Stimulated activated naive CD4-positive, alpha-beta T cell (primary cell): Measurements from ENCODE around the gene NRL.

Experiments
- DNase-seq, 6 experiments: peaks; one replicate each; lab custom pipeline; 2025; lab: John Stamatoyannopoulos, UW

NRL gene

DNA sequence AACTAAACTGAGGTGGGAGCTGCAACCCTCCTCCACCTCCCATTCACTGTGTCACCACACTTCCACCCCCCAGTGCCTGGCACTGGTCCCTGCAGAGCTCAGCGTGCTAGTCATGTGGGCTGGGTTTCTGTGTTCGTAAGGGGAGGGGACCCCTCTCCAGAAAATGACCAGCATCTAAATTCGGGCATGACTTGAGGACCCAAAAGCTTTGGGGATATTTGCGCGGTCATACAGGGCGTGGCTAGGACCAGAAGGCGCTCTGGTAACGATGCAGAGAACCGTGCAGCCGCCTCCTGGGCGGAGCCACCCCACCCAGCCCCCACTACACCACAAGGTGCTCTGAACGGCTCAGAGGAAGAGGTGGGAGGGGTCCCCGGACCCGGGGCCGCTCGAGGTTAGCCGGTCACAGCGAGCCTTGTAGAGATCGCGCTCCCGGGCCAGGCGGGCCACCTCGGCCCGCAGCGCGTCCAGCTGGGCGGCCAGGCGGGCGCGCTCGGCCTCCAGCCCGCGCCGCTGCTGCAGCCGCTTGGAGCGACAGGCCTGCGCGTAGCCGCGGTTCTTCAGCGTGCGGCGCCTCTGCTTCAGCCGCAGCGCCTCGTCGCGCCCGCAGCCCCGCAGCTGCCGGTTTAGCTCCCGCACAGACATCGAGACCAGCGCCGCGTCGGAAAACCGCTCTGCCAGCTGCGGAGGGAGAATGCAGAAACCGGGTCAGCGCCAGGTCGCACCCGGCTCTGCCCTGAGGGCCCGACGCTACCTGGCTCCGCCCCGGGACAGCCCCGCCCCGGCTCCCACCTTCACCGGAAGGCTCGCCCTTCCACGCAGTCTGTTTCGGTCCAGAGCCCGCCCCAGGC lies 33.6 kb downstream of the NRL start:
- peak; percentile 22 to 80 (median 62) for DNase-seq

DNA sequence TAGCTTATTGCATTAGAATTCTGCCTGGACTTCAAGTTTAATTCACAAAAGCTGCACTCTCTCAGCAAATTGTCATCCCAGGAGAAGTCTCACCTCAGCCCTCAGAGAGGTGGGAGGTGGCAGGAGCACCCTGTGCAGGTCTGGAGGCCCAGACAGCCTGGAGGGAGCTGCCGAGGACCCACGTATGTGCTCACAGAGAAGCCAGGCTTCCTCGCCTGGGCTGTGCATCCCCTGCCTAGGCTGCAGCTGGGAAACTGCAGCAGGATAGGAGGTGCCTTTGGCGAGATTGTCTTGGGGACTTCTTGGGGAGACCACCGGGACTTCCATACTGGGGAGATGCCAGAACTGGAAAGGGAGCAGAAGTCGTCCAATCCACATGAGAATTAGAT lies 34.6 kb downstream of the NRL start:
- DNase-seq = no peak

DNA sequence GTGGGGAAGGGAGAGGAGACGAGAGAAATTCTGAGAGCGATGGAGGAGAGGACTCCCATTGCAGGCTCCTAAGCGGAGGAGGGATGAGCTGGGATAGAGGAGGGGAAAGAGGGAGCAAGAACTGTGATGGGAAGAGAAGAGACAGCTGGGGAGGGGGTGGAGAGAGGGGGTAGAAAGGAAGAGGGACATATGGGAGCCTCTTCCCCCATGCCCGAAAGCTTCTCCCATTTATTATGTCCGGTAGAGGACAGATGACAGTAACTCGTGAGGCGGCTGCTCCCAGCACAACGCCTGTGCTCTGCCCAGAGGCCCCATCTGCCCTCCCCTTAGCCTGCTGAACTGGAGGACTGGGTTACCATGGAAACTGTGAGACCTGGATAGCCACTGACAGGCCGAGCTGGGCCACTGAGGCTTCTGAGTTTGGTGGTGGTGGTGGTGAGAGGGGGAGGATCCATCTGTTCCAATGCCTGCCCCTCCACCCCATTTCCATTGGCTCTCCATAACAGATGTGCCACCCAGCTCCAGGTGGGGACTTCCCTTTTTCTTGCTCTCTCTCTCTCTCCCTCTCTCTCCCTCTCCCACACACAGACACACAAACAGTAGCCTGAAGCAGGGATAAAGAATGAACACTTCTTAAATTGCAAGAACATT lies 35.1 kb downstream of the NRL start:
- no peak for DNase-seq

DNA sequence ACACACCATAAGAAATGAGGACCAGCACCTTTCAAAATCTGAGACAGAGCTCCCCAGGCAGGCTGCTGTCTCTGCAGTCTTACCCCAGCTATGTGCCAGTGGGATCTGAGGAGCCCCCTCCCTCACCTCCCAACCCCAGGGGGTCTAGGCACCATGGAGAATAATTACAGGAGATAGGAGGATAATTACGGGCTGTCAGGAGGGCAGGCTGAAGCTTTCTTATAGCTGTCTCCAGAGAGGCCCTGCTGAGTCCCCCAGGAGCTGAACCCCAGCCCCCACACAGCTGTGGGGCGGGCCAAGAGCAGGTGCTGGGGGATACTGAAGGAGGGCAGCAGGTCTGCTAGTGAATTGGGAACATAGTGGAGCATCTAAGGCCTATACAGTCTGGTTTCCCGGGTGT lies 36.6 kb downstream of the NRL start:
- DNase-seq = no peak

DNA sequence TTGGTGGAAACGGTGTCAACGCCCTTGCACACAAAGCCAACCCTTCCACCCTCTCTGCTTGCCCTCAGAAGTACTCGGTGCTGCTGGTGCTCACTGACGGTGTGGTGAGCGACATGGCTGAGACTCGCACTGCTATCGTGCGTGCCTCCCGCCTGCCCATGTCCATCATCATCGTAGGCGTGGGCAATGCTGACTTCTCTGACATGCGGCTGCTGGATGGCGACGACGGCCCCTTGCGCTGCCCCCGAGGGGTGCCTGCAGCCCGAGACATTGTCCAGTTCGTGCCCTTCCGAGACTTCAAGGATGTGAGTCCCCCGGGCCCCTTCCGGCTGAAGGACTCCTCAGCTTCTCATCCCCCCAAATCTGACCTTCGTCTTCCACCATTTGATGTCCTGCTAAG lies 37.7 kb downstream of the NRL start:
- DNase-seq = no peak

DNA sequence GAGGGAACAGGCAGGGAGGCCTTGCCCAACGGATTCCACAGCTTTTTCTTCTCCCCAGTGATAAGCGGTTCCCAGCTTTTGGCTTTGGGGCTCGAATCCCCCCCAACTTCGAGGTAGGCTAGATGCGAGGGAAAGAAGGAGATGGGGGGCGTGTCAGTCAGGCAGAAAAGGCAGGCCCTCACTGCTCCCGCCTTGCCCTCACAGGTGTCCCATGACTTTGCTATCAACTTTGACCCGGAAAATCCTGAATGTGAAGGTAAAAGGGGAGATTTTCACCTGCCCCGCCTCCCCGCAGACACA lies 38.5 kb downstream of the NRL start:
- no peak for DNase-seq

DNA sequence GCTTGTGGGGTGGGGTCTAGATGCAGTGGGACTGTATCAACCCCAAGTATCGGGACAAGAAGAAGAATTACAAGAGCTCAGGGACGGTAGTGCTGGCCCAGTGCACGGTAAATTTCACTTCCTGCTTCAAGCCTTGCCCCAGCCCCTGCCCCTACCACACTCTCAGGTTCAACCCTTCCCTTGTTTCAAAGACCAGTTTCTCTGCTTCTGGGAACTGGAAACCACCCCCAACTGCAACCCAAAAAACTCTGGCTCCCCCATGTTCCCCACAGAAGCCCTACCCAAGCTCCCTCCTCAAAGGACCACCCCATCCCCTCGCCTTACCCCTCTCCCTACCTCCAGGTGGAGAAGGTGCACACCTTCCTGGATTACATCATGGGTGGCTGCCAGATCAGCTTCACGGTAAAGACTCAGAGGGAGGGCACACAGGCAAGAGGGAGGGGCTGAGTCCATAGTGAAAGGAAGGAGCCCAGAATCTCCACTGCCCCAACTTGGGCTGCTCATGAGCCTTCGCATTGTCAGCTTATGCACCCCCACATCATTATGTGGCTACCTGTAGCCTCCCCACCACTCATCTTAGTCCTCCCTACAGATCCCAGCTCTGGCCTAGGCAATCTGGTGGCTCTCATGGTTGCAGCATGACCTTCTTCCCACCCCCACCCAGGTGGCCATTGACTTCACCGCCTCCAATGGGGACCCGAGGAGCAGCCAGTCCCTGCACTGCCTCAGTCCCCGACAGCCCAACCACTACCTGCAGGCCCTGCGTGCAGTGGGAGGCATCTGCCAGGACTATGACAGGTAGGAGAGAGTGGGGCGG lies 39.1 kb downstream of the NRL start:
- no peak for DNase-seq

DNA sequence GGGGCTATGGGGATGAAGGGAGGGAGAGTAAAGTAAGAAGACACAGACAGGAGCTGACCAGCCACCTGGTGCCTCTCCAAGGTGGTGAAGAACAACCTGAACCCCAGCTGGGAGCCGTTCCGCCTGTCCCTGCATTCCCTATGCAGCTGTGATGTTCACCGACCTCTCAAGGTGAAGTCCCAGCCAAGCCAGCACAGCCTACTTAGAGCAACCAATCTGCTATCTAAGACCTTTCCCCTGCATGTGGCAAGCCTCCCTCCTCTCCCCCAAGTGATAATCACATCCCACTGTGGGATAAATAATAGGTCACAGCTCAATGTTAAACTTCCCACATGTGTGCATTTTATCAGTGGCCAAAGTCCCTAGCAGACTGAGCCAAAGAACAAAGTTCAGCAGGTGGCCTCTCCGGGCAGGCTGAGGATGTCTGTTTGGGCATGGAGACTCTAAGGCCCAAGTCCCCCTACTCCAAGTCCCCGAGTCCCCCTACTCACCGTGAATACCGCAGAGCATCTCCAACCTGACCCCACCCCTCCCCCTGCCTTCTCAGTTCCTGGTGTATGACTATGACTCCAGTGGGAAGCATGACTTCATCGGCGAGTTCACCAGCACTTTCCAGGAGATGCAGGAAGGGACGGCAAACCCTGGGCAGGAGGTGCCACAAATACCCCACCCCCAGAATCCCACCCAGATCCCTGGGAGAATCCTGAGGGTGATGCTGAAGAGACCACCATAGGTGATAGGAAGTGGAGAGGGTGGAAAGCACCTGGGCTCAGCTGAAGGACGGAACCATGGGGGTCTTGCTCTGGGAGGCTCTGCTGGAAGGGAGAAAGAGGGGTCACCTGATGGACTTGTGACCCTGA lies 39.9 kb downstream of the NRL start:
- DNase-seq = no peak

DNA sequence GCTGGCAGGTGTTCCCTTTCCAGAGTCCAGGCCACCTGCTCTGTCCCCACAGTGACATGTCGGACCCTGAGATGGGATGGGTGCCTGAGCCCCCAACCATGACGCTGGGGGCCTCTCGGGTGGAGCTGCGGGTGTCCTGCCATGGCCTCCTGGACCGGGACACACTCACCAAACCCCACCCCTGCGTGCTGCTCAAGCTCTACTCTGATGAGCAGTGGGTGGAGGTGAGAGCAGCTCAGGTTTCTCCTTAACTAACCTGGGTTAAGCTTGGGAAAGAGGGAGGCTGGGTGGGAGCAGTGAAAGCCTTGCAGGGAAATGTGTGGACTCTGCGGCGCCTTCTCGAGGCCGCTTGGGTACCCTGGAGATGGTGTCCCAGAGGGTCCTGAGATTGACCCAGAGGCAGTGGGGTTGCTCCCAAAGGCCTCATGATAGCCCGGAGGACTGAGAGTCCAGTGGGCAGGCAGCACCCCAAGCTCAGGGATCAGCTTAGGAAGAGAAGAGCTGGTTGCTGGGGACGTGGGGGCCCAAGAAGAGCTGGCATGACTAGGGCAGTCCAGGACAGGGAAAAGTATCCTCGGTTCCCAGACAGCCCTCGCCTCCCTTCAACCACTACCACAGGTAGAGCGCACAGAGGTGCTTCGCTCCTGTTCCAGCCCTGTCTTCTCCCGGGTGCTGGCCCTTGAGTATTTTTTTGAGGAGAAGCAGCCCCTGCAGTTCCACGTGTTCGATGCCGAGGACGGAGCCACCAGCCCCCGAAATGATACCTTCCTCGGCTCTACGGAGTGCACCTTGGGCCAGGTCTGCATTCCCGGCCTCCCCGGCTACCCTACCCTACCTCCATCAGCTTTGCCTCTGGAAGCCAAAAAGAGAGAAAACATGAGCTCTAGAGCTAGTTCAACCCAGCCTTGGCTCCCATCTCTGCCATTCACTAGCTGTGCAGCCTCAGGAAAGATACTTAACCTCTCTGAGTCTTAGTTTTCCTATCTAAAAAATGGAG lies 41.6 kb downstream of the NRL start:
- DNase-seq = no peak

DNA sequence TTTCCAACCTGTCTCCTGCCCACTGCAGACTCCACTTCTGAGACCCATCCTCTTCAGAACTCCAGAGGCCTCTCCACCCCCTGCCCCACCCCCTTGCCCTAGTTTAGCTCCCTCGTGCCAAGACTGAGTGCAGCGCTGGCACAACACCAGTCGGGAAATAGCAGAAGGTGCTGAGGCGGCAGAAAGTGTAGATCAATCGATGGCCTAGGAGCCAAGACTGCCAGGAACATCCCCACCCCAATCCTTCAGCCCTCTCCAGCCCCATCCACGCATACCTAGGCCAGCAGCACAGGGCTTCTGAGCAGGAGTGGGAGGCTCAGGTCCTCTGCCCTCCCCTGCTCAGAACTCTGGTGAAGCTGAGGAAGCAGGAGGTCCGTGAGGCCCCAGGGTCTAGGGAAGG lies 42.3 kb downstream of the NRL start:
- no peak for DNase-seq

DNA sequence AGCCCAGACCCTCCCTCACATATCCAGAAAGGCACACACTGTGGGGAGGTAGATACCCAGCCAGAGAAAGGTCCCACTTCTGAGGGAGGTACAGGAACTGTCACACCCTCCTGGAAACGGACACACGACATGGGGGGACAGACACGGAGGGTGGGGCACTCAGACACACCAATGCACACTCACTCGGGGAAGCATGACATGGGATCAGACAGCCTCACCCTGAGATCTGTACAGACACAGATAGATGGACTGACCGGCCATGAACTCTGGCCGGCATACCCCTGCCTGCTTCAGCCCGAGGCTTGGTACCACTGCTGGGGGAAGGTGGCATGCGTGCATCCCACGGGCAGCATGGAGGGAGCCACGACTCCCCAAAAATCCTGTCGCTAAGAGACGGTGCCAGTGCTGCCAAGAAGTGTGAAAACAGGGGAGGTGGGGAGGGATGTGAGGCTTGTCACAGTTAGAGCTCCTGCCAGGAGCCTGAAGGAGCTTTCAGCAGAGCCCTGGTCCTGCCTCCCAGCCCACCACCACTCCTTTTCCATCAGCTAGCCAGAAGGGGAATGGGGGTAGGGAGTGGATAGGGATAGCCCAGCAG lies 42.8 kb downstream of the NRL start:
- DNase-seq = no peak

DNA sequence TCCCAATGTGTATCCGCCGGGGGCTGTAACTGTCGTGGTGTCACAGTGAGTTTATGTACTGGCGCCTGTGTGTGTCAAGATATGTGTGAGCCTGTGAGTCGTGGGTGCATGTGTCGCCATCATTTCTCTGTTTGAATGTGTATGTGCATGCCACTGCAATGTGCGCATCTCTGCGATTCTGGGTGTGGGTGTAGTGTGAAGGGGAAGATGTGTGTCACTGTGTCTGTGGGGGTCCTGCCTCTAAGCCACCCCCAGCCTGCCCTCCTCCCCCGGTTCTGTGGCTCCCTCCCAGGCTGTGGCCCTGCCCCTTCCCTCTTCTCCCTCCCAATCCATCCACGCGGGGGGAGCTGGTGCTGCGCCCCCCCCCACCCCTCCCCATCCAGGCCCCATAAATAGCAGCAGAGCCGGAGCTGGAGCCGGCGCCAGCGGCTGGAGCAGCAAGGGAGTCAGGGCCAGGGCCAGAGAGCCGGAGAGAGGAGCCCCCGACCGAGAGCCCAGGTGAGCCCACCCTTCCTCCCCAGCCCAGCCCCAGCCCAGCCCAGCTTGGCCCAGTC lies 43.5 kb downstream of the NRL start, which contains the start of gene CPNE6:
CPNE6 (plus strand) TSS at position 419 of the 554 bp plus-strand sequence. CDS start 1,375 bp downstream, outside the sequence.
- DNase-seq = no peak

DNA sequence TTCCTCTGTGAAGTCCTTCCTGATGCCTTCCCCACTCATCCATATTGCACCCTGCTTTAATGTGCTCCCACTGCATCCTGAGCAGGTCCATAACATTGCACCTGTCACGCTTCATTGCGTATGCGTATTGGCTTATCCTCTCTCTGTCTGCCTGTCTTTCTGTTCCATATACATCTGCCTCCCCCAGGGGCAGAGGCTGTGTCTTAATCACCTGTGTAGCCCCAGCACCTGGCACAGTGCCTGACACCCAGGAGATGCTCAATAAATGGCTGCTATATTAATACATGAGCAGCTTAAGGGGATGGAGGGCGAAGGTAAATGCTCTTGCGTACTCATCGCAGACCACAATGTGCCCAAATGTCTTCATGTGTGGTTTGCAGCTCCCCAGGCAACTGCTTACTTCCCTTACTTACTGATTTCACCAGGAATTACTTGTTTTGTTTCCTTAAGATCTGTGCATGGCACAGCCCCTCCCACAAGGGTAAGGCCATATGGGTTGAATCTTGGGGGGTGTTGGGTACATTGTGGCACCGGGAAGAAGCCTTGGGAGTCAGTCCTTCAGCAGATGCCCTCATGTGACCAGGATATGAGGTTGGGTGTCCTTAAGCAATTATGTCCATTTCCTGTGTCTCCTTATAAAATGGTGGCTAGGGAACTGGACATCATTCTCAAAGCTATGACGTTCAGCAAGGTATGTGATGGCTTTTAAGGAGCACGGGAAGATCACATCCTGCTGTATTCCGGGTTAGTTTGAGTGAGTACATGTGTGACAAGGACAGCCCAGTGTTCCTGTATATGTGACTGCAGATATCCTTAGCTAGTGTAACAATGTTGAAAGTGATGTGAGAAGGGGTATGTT lies 44.2 kb downstream of the NRL start:
- no peak for DNase-seq

DNA sequence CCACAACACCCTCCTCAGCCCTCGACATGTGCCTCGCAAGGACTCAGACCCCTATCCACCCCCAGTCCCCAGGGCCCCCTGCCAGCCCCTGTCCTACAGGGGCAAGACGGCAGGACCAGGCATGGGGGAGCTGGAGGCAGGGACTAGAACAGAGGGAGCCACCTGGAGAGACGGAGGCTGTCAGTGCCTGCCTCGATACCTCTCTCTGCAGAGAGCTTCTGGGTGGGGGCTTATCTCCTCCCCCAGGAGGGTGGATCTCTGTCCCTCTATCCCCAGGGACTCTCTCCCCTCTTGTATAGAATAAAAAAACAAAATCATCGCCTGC lies 45.4 kb downstream of the NRL start:
- no peak for DNase-seq

DNA sequence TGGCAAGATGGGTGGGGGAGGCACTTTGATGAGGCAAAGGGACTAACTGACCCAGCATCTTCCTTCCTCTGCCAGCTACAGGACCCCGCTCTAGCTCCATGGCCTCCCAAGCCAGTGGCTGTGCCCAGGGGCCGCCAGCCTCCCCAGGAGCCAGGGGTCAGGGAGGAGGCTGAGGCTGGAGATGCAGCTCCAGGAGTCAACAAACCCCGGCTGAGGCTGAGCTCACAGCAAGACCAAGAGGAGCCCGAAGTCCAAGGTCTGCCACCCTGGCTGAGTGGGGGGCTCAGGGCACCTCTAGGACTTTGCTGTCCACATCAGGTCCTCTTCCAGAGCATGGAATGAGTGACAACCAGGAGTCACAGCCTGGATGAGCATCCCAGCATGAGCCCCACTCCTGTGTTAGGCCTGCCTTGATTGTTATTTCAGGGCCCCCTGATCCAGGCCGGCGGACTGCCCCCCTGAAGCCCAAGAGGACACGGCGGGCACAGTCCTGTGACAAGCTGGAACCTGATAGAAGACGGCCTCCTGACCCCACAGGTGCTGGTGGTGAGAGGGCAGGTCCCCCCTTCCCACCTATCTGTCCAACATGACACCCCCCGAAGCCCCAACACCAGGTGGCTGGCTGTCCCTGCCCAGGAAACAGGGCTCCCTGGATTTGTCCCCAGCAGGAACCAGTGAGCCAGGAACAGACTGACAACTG lies 45.9 kb downstream of the NRL start:
- no peak for DNase-seq

DNA sequence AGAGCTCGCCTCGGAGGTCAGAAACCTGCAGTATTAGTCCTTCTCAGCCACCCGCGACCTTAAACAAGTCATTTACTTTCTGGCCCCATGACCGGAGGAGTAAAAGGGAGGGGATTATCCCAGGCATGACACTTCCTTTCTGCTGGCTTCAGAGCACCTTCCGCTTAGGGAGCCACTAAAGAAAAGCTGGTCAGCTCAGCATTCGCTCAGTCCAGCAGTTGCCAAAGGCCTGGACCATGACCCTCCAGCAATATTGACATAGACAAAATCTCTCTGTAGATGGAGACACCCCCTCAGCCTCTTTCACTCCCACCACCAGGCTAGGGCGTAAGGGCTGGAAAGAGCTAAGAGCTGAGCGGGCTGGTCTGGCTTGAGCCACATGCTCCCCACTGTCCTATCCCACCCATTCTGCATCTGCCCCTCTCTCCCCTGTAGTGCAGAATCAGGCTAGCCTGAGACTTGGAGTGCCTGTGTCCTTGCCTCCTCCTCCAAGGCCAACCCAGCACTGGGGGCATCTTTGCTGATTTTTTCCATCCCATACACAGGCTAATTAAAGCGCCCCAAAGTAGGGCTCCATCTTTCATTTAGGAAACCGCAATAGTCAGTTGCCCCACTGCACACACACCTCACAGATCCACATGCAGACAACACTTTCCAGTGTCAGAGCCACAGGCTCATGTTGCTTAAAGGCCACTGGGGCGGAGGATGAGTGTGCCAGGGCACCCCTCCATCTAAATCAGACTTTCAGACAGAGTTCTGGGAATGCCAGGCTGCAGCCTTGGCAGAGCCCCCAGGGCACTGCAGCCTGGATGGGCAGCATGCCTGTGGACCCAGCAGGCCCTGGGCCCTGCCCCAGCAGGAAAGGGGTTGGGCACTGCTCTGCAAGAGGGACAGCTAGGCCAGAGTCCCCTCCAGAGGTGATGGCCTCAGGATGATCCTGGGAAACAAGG lies 47.3 kb downstream of the NRL start:
- DNase-seq = no peak

DNA sequence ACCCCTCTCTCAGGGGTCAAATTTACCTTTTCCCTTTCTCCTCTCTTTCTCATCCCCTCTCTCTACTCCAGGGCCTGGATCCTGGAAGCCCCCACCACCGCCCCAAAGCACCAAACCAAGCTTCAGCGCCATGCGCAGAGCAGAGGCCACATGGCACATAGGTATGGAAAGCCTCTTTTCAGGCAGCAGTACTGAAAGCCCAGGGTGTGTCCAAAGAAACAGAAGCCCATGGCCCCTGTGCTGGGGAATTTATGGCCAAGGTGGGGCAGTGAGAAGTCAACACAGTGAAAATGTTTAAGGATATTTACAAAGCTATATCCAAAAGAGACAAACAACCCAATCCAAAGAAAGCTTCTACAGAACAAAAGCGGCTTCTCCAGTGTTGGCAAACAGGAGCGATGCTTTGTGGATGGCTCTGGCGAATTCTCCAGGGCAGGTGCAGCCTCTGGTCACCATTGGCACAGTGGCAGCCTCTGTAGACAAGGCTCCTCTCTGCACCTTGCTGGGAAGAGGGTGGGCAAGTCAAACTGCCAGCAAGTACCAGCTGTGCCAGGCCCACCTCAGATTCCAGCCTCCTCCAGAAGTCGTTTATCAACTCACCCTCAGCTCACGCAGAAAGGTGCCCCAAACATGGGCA lies 48.1 kb downstream of the NRL start:
- no peak for DNase-seq
